NCI-H345 treated with DMSO at 0.1 percent for 48 hours (cell line): ENCODE results near the gene TNS1.
"Not testable (repeated sequence)": the region's sequence is repeated elsewhere in the genome, so short reads cannot be mapped to it uniquely, and the experiment has no call there.

Experiments used
- DNase-seq: peaks from one replicate; lab custom pipeline; 2025; ENCODE audit not compliant: unreplicated experiment; lab: John Stamatoyannopoulos, UW

The TNS1 gene

DNA sequence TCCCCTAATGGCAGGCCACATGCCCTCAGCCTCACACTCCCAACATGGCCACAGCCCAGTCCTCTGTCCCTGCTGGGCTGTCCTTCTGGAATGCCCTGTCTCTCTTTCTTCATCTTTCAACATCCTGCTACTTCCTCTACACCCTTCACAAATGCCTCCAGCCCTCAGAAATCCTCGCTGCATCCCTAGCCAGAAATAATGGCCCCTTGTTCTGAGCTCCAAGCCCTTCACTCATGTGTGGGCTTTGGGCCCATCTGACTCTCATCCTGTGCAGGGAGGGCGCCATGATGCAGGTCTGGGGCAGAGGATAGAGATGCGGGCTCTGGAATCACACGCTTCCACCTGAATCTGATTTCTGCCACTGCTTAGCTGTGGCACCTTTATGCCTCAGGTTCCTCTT lies 181.9 kb downstream of the TNS1 start:
- no peak for DNase-seq

DNA sequence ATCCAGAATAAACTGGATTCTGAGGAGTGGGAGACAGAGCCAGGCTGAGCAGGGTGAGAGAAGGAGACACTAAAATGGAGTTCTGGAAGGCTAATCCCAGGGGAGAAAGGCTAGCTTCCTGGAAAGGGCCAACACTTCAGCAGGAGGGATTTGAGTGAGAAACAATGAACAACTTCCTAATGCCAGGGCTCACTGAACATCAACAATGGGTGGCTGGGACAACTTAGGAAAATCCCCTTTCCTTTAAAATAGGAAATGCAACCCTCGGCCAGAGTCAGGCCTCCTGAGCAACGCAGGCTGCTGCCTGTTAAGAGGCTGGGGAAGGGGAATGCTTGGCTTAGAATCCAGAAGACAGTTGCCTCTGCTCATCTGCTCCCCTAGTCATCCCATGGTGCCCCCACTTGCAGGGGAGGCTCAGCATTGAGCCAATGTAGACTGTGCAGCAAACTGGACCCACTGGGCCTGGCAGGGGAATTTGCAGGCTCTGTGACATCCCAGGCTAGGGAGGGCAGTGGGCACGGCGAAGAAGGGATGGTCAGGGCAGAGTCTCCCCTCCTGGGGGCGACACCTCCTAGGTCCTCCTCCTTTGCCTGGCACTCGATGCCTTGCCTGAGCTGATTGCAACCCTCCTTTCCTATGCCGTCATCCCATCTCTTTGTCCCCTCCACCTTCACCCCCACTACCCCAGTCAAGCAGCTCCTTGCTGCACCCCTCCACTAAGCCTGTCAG lies 182.5 kb downstream of the TNS1 start:
- DNase-seq = no peak

DNA sequence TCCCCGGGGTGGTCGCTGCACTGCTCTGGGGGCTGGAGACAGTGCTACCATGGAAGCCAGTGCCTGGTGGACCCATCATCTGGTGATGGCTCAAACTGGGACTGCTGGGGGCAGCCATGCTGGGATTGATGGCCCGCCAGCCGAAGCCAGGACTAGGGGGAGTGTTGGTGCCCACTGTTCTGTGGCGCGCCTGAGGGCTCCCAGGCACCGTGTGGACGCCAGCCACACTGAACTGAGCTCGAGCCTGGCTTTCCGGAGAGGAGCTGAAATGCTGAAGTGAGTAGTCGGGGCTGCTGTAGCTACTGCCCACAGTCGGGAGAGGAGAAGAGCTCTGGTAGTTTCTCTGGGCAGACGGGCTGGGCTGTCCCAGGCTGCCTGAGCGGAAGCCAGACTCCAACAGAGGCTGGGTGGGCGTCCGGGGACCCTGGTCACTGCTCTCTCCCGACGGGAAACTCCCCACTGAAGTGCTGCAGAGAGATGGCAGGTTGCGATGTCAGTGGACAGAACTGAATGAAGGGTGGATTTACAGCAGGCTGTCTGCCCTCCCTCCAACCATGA lies 184.4 kb downstream of the TNS1 start:
- DNase-seq = no peak

DNA sequence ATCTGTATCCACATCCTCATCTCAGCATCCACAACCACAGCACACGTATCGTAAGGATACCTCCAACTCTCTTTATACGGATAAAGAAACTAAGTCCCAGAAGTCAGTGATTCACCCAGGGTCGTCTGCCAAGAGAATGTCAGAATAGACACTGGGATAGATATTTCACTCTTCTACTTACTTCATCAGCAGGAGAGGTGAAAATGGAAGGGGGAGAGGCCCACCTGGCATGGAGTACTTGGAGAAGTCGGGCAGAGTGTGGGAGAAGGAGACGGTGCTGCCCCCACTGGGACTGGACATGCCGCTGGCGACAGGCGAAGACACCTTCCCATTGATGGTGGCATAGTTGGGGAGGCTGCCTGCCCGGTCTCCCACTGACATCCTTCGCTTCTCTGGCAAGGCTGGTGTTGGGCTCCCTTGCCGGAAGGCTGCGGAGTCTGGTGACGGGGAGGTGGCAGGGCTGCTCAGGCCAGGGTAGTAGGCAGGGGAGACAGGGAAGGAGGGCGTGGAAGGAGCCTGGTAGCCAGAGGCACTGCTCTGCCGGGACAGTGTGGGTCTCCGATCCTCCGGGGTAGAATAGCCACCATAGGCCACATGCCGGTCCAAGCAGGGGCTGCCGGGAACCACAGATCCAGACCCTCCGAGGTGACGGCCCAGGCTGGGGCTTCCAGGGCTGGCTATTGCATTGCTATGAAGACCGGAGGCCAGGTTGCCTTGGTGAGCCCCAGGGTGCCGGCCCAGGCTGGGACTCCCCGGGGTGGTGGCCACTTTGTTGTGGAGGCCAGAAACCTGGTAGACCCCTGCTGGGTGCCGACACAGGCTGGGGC lies 185.1 kb downstream of the TNS1 start:
- DNase-seq = no peak

DNA sequence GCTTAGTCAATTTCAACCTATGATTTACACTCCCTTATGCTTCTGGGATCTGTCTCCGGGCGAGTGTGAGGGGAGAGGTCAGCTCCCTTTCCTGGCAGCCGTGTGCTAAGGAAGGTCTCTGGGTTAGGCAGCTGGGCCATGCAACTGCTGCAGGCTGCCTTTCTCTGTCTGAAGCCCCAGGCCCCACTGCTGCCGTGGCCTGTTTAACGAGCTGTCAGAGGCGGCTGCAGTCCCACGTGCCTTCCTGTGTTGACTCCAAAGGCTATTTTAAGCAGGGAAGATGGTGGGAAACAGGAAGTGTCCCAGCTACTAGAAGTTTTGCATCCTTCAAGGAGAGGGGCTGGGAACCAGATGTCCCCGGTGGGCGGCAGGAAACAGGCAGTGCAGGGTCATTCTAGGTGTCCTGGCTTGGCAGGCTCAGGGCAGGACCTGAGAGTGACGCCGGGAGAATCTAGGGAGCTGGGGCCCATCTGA lies 186.4 kb downstream of the TNS1 start:
- no peak for DNase-seq

DNA sequence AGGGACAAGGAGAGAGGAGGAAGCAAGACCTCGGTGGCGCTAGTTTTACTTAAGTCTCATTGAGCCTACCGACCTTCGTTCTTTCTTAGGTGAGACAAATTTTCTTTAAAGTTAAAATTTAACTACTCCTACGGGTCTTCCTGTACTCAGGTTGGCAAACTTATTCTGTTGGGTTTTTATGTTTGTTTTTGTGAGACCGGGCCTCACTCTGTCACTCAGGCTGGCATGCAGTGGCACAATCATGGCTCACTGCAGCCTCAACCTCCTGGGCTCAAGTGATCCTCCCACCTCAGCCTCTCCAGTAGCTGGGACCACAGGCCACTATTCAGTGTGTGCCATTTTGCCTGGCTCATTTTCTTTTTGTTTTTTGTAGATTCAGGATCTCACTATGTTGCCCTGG lies 189.0 kb downstream of the TNS1 start:
- no peak for DNase-seq

DNA sequence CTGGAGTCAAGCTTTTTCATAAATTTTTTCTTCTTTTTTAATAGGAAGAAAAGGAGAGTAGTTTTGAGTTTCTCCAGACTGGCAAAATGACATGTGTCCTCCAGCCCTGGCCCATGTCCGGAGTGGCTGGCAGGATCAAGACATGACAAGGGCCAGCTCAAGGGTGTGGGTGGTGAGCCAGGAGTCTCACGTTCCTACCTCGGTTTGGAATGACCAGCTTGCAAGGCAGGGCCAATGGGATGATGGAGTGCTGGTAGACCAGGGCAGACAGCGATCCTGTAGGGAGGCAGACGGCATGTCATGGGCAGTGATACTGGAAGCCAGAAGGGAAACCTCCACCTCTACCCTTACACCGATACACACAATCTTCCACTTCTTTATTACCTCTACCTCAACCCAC lies 190.6 kb downstream of the TNS1 start:
- no peak for DNase-seq

DNA sequence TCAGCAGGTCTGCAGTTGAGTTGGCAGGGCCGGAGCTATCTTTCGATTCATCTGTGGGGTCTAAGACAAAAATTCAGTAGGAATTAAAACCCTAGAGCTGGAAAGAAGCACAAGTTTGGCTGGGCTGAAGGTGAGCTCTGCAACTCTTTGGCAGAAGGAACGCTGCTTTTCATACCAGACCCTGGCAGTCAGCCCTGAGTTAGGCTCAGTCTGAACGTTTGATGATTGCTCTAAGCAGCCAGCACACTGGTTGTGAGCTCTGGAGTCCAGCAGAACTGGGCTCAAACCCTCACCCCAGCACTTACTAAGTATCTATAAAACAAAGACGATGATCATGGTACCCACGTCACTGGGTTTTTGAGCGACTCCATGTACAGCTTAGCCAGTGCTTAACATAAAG lies 192.5 kb downstream of the TNS1 start:
- DNase-seq = no peak

DNA sequence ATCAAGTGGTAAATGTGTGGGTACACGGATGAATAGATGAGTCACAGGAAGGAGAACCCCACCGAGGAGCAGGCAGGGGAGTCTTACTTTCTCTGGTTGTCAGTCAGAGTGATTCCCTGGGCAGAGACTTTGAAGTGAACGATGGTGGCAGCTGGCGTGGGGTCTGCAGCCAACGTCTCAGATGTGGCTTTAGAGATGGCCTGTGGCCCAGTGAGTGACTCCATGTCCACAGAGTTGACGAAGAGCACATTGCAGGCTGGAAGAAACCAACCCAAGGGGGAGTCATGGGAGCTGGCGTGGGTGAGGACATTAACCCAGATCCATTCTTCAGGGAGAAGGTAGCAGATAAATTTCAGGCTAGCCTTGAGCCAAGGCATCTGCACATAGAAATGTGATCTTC lies 193.1 kb downstream of the TNS1 start:
- no peak for DNase-seq

DNA sequence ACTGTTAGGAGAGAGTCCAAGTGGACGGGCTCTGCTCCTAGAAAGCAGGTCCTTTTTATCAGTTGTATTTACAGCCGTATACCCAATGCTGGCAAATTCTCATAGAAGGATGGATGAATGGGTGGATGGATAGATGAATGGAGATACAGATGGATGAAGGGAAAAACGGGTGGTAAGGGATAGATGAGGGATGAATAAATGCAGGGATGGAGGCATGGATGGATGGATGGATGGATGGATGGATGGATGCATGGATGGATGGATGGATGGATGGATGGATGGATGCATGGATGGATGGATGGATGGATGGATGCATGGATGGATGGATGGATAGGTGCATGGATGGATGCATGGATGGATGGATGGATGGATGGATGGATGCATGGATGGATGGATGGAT lies 193.8 kb downstream of the TNS1 start:
- DNase-seq = not testable (repeated sequence)

DNA sequence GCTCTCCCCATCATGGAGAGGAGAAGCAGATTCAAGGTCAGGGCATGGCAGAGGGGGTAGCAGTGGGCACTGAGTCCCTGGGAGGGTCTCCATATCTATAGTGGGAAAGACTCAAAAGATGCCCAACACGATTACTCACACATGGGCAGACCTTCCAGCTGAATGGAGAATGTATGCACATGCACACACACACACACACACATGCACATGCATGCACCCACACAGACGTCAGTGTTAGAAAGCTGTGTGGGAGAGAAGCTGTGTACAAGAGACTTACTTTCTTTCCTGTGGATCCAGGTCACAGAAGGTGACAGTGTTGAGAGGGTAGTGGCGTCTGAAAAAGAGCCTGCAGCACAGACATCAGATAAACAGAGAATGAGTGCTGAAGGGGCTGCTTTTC lies 194.5 kb downstream of the TNS1 start:
- DNase-seq = no peak

DNA sequence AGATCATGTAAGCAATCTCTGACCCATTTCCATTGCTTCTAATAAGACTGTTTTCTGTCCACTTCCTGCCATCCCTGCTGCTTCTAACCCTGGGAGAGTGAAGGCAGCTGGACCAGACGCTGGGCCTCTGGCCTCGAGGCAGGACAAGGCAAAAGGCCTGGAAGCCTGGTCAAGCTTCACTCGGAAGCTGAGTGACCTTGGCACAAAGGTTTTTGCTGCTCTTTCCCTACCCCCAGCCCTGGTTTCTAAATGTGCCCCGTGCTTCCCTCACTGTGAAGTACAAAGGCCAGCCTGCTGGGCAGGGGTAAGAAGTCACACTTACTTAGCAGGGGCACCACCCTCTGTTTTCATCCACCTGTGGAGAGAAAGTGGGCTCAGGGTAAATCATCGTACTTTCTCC lies 195.0 kb downstream of the TNS1 start:
- no peak for DNase-seq

DNA sequence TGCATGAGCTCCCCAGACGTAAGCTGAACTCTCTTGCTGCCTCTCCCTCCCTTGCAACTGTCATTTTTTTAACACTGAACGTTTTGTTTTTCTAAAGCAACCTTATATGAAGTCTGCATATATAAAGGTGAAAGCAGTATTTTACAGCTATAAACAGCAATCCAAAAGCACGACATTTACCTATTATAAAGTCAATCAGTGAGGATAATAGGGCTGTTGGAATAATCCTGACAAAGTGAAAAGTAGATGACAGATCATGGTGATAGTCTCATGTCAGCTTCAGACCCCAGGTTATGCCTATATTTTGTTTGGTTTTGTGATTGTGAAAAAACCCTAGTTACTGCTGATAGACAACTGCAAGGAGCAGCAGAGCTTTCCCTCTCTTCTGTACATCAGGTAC lies 195.8 kb downstream of the TNS1 start:
- no peak for DNase-seq

DNA sequence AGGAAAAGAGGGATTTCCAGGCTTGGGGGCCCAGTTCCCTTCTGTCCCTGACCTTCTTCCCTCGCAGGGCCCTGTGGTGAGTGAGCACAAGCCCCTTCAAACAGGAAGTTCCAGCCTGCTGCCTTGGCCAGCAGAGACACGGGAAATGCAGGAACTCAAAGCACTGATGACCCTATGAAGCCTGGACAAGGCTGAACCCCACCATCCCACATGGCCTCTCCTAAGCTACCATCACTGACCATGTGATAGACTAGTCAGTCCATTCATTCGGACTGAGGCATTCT lies 196.4 kb downstream of the TNS1 start:
- DNase-seq = no peak

DNA sequence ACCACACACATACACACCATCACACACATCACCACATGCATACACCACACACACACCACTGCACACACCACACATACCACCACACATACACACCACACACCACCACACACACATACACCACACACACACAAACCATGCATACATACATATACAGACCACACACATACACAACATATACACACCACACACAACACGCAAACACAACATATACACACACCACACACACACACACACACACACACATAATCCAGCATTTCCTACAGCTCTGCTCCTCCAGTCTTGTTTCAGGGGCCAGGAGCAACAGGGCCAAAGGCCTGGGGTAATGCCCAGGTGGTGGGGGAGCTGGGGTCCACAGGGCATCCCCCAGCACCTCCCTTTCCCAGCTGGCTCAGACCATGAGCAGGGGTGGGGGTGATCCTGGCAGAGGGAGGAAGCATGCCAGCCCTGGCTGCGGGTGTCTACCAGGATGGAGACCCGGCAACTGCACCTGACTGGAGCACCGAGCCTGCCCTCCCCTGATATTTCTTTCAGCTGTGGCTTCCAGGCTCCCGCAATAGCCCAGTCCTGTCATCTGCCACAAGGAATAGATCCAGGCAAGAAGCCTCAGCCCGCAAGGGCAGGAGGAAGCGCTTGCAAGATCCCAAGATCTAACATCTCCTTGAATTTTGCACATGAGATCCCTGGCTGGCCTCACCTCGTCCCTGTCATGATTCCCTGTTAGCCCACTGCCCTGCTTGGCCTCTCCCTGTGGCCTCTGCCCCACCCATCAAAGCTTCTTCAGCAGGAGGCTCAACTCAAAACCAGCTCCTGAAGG lies 196.9 kb downstream of the TNS1 start:
- DNase-seq = no peak

DNA sequence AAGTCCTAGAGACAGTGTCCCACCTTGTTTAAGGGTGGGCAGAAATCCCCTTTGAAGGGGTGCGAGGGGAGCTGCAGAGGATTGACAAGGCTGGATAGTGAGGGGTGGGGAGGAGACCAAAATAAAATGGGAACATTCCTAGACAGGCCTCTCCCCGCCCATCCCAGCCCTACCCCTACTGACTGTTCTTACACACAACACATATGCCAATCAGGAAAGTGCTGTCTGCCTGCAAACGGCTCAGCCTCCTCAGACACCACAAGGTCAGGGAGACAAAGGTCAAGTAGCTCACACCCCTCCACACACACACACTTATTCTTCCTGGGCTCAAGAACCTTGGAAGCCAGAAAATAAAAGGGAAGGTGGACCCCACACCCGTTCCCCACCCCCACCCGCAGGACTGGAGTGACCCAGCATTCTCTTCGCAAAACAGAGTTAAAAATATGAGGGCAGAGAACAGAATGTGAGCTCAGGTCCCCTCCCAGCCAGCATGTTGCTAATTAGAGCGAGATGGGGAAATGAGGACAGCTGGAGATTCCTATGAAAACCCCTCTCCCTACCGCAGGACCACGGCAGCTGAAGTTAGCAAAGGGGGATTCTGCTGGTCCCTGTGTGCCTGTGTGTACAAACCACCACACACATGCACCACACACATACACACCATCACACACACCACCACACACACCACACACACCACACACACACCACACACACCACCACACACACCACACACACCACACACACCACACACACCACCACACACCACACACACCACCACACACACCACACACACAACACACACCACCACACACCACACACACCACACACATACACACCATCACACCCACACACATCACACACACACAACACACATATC lies 197.8 kb downstream of the TNS1 start:
- no peak for DNase-seq

DNA sequence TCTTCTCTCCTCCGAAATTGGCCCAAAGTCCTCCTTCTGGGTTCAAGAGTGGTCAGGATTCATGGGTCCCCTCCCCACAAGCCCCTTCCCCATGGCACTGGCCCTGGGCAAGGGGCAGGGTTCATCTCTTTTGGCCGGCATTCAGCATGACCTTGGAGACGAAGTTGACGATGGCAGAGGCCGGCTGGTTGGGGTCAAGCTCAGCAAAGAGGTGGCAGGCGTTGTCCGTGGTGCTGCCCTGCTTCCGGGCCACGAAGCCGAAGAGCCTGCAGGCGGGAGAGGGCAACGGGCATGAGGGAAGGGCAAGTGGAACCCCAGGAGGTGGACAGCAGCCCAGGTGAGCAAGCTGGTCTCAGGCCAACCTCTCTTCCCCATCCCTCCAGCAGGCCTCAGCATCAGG lies 198.5 kb downstream of the TNS1 start:
- no peak for DNase-seq

DNA sequence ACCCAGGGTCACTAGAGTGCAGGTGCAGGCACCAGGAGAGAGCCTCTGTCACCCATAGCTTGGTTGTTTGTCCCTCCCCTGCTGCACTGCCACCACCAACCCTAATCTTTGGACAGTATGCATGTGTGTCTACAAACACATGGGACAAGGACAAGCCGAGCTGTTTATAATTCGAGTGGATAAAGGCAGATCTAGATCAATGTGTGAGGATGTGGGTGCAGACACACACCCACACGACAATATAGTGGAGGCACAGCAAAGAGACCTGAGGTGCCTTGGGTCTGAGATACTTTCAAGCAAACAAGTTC lies 199.2 kb downstream of the TNS1 start:
- DNase-seq = no peak

DNA sequence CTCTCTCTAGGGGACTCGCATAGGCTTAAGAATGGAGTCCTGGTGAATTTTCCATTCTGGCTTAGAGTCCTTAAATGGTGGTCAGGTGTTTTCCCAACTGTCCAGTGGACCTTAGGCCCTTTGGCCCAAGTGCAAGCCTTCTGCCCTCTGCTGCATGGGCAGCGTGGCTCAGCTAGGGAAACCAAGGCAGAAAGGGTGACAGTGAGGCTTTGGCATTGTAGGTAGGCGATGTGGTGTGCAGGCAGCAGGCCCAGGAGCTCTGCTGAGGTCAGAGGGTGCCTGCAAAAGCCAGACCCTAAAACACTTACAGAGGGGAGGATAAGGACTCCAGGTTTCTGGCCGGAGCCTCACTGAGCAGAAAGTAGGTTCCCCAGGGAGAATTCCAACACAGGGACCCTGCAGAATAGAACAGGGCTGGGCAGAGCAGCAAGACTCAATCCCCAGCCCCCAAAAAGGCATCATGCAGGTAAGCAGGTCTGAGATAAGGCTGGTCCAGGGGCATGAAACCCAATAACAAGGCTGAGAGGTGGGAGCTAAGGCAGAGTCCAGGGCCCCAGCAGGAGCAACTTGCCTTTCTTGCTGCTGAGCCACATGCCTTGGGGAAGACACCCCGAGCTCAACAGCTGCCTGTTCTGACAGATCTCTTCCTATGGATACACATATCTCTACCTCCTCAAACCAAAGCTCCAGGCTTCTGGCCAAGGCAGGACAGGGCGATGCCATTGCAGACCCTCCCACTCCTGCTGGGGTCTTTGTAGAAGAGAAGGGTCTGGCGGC lies 199.7 kb downstream of the TNS1 start:
- DNase-seq = no peak

DNA sequence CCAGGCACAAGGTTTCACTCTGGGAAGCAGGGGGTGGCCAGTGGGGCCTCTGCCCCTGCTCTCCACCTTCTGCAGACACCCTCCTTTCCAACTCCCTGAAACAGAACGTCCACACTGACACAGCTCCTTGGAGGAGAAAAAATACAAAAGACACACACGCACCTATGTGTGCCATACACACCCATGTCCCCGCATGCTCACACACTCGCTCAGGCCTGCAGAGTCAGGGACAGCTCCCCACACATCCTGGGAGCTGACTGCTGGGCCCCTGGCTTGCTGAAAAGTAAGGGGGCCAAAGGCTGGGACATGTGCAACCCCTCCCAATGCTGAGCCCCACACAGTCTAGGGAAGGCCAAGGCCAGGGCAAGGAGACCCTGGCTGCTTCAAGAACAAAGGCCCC lies 200.5 kb downstream of the TNS1 start:
- DNase-seq = no peak
